ENCODE results near the gene SULF2.

- no peak for TF ChIP-seq BHLHE40 (IDR thresholded peaks at IDR 0.05; ENCODE audit: borderline replicate concordance)
- TF ChIP-seq TARDBP (IDR thresholded peaks at IDR 0.05) = no peak
- TF ChIP-seq ARNT (IDR thresholded peaks at IDR 0.05) = no peak
- TF ChIP-seq SUZ12 (IDR thresholded peaks at IDR 0.05) = no peak
- no peak for TF ChIP-seq FOXK2 (IDR thresholded peaks at IDR 0.05)
- TF ChIP-seq ELF4 (IDR thresholded peaks at IDR 0.05) = no peak
- no peak for TF ChIP-seq FOXM1 (IDR thresholded peaks at IDR 0.05; ENCODE audit: borderline replicate concordance)
- TF ChIP-seq FOXA1 (IDR thresholded peaks at IDR 0.05) = no peak
- no peak for TF ChIP-seq CTBP1 (IDR thresholded peaks at IDR 0.05; ENCODE audit: borderline replicate concordance)
- TF ChIP-seq LEF1 (IDR thresholded peaks at IDR 0.05; ENCODE audit: borderline replicate concordance) = no peak
- TF ChIP-seq PKNOX1 (IDR thresholded peaks at IDR 0.05) = no peak
Observed at GRCh38 chr20:47705497-47705856, 79.8 kb downstream of the SULF2 start.
